Neural progenitor cell (in vitro differentiated cells): ENCODE data around the gene ANKRD11. TPM values are rescaled to one million over a fixed set of nuclear protein-coding genes. Genes with fewer than 3 reads are reported as not detected.
A peak's percentile ranks its signal among the peaks of the same experiment; 100 is the strongest.

Experiments
- DNase-seq: peaks from one replicate; pipeline ENCODE4 v3.0.0-alpha.2; 2016; ENCODE audit warnings: low spot score
- H2AFZ ChIP-seq: fragments of 200-600 bp; sonication (generic); replicated peaks from 2 replicates; pipeline ENCODE4 v1.6.1; 2016; ENCODE audit warnings: antibody characterized with exemption
- H3F3A ChIP-seq: fragments of 200-600 bp; sonication (generic); 2 replicates; pipeline ENCODE4 v1.6.1; 2016; ENCODE audit warnings: antibody characterized with exemption, low read depth
- H3K27ac ChIP-seq: fragments of 200-600 bp; sonication (generic); 2 replicates; pipeline ENCODE4 v1.5.1; 2016; ENCODE audit warnings: mild to moderate bottlenecking
- H3K27me3 ChIP-seq: fragments of 200-600 bp; sonication (generic); 2 replicates; pipeline ENCODE4 v1.6.1; 2016; ENCODE audit warnings: mild to moderate bottlenecking, moderate library complexity
- H3K36me3 ChIP-seq: fragments of 200-600 bp; sonication (generic); 2 replicates; pipeline ENCODE4 v1.5.1; 2016
- H3K4me1 ChIP-seq: fragments of 200-600 bp; sonication (generic); 2 replicates; pipeline ENCODE4 v1.6.1; 2016; ENCODE audit warnings: mixed run types
- H3K4me2 ChIP-seq: fragments of 200-600 bp; sonication (generic); 2 replicates; pipeline ENCODE4 v1.6.1; 2016
- H3K4me3 ChIP-seq: fragments of 200-600 bp; sonication (generic); 2 replicates; pipeline ENCODE4 v1.5.1; 2016
- H3K79me2 ChIP-seq: fragments of 200-600 bp; sonication (generic); 2 replicates; pipeline ENCODE4 v1.6.1; 2016; ENCODE audit warnings: low read depth
- H3K9ac ChIP-seq: fragments of 200-600 bp; sonication (generic); 2 replicates; pipeline ENCODE4 v1.6.1; 2016
- H3K9me3 ChIP-seq: fragments of 200-600 bp; sonication (generic); 2 replicates; pipeline ENCODE4 v1.5.1; 2016; ENCODE audit warnings: low read depth
- H4K20me1 ChIP-seq: fragments of 200-600 bp; sonication (generic); 2 replicates; pipeline ENCODE4 v1.6.1; 2016; ENCODE audit warnings: low read depth
- H3K27ac Mint-ChIP-seq: 3 replicates; pipeline ENCODE4 v1.8.0; 2021; ENCODE audit warnings: mixed read lengths
- H3K27me3 Mint-ChIP-seq: 2 replicates; pipeline ENCODE4 v1.8.0; 2022; ENCODE audit warnings: low read depth, mild to moderate bottlenecking, inconsistent platforms, moderate library complexity, mixed read lengths; ENCODE audit not compliant: insufficient read depth
- H3K36me3 Mint-ChIP-seq: 3 replicates; pipeline ENCODE4 v1.8.0; 2021; ENCODE audit warnings: mixed read lengths
- H3K4me1 Mint-ChIP-seq: 3 replicates; pipeline ENCODE4 v1.8.0; 2021; ENCODE audit warnings: mixed read lengths
- H3K4me3 Mint-ChIP-seq: 3 replicates; pipeline ENCODE4 v1.8.0; 2021; ENCODE audit warnings: mild to moderate bottlenecking, moderate library complexity, mixed read lengths
- H3K9me3 Mint-ChIP-seq: 3 replicates; pipeline ENCODE4 v1.8.0; 2020; ENCODE audit warnings: mixed read lengths
- EZH2 ChIP-seq: fragments of 200-600 bp; sonication (generic); IDR thresholded peaks from 2 replicates; pipeline ENCODE4 v1.6.1; 2017; ENCODE audit warnings: antibody characterized with exemption, mild to moderate bottlenecking, moderate library complexity
- EZH2phosphoT487 ChIP-seq: fragments of 200-600 bp; sonication (generic); IDR thresholded peaks from 2 replicates; pipeline ENCODE4 v1.6.1; 2017; ENCODE audit warnings: antibody characterized with exemption
- total RNA-seq: library from RNA; depleted of rRNA; stranded (reverse); fragments of >200 nt; gene quantifications from 2 replicates; pipeline ENCODE4 v1.2.3, GENCODE V29; 2015; ENCODE audit warnings: low replicate concordance
- TF ChIP-seq, protein P1 (sequence below): fragments of 200-600 bp; sonication (generic); IDR thresholded peaks from 2 replicates; pipeline ENCODE4 v1.5.1; 2017; ENCODE audit warnings: antibody characterized with exemption, mild to moderate bottlenecking

ANKRD11 gene
- total RNA-seq, 1 donor from 2014 or later, result 47.3 TPM

GRCh38 chr16:89368604-89369249 lies 121.6 kb downstream of the ANKRD11 start:
- H3K27me3 Mint-ChIP-seq, result peaks cover 7% of the 10 kb centered on the region
- Histone ChIP-seq H3K4me3 (no peak overlapping the region), H3K9ac (no peak overlapping the region), H3K9me3 (no peaks in the 10 kb centered on the region), H3K36me3 (no peaks in the 10 kb centered on the region), H4K20me1 (peaks cover 100% of the 10 kb centered on the region), H3K27ac (no peak overlapping the region), H3K4me2 (no peak overlapping the region), H3K79me2 (peaks cover 100% of the 10 kb centered on the region), H3K4me1 (peaks cover 34% of the 10 kb centered on the region), H3F3A (peaks cover 14% of the 10 kb centered on the region), H3K27me3 (no peaks in the 10 kb centered on the region), H2AFZ (no peak overlapping the region)
- peaks cover 48% of the 10 kb centered on the region for H3K4me1 Mint-ChIP-seq
- H3K9me3 Mint-ChIP-seq, result no peaks in the 10 kb centered on the region
- peaks cover 8% of the 10 kb centered on the region for H3K36me3 Mint-ChIP-seq
- H3K4me3 Mint-ChIP-seq, result no peak overlapping the region
- no peak overlapping the region for H3K27ac Mint-ChIP-seq
- TF ChIP-seq, protein P1, sequence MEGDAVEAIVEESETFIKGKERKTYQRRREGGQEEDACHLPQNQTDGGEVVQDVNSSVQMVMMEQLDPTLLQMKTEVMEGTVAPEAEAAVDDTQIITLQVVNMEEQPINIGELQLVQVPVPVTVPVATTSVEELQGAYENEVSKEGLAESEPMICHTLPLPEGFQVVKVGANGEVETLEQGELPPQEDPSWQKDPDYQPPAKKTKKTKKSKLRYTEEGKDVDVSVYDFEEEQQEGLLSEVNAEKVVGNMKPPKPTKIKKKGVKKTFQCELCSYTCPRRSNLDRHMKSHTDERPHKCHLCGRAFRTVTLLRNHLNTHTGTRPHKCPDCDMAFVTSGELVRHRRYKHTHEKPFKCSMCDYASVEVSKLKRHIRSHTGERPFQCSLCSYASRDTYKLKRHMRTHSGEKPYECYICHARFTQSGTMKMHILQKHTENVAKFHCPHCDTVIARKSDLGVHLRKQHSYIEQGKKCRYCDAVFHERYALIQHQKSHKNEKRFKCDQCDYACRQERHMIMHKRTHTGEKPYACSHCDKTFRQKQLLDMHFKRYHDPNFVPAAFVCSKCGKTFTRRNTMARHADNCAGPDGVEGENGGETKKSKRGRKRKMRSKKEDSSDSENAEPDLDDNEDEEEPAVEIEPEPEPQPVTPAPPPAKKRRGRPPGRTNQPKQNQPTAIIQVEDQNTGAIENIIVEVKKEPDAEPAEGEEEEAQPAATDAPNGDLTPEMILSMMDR, result no peak
- no peak for TF ChIP-seq EZH2phosphoT487
- TF ChIP-seq EZH2, result no peak
- DNase-seq, result no peak

- Histone ChIP-seq H3K9me3 (no peaks in the 10 kb centered on the region), H3K79me2 (peaks cover 99% of the 10 kb centered on the region), H2AFZ (no peak overlapping the region), H3K4me3 (no peak overlapping the region), H3K36me3 (no peaks in the 10 kb centered on the region), H3K4me1 (peaks cover 44% of the 10 kb centered on the region), H3K27ac (no peak overlapping the region), H3K9ac (no peak overlapping the region), H3F3A (peaks cover 17% of the 10 kb centered on the region), H4K20me1 (peaks cover 99% of the 10 kb centered on the region), H3K4me2 (no peak overlapping the region), H3K27me3 (no peaks in the 10 kb centered on the region)
- no peak for DNase-seq
- no peak for TF ChIP-seq EZH2
- TF ChIP-seq EZH2phosphoT487, result no peak
- TF ChIP-seq, protein P1, result no peak
- Mint-ChIP-seq H3K9me3 (no peaks in the 10 kb centered on the region), H3K4me3 (no peak overlapping the region), H3K36me3 (peaks cover 8% of the 10 kb centered on the region), H3K27ac (no peak overlapping the region), H3K27me3 (peaks cover 7% of the 10 kb centered on the region), H3K4me1 (peaks cover 49% of the 10 kb centered on the region)
These were observed 122.8 kb downstream of the ANKRD11 start for GRCh38 chr16:89367538-89367915.

GRCh38 chr16:89366561-89367537 lies 123.5 kb downstream of the ANKRD11 start:
- Histone ChIP-seq H3F3A (peaks cover 17% of the 10 kb centered on the region), H3K36me3 (no peaks in the 10 kb centered on the region), H3K9me3 (no peaks in the 10 kb centered on the region), H3K79me2 (peaks cover 99% of the 10 kb centered on the region), H3K4me1 (peaks cover 51% of the 10 kb centered on the region), H3K4me3 (no peak overlapping the region), H2AFZ (no peak overlapping the region), H3K9ac (no peak overlapping the region), H3K27ac (no peak overlapping the region), H3K27me3 (no peaks in the 10 kb centered on the region), H3K4me2 (no peak overlapping the region), H4K20me1 (peaks cover 99% of the 10 kb centered on the region)
- DNase-seq, result no peak
- H3K4me1 Mint-ChIP-seq, result peaks cover 54% of the 10 kb centered on the region
- no peak for TF ChIP-seq EZH2phosphoT487
- TF ChIP-seq, protein P1, result no peak
- no peak for TF ChIP-seq EZH2
- peaks cover 7% of the 10 kb centered on the region for H3K27me3 Mint-ChIP-seq
- H3K27ac Mint-ChIP-seq, result peak overlapping the region; percentile 78
- H3K4me3 Mint-ChIP-seq, result no peak overlapping the region
- H3K9me3 Mint-ChIP-seq, result no peaks in the 10 kb centered on the region
- peaks cover 8% of the 10 kb centered on the region for H3K36me3 Mint-ChIP-seq
